GM18870 (cell line): ENCODE results near the gene NECTIN4.
"Not testable (repeated sequence)": the region's sequence is repeated elsewhere in the genome, so short reads cannot be mapped to it uniquely, and the experiment has no call there.

Experiments
- ATAC-seq: cut with Tn5 transposase; IDR thresholded peaks from one replicate; pipeline ENCODE4 v1.9.1; 2021; ENCODE audit warnings: moderate library complexity; ENCODE audit not compliant: unreplicated experiment

NECTIN4 gene

GRCh38 chr1:161033751-161034150 is 55.6 kb downstream of the NECTIN4 start:
- ATAC-seq = no peak

DNA sequence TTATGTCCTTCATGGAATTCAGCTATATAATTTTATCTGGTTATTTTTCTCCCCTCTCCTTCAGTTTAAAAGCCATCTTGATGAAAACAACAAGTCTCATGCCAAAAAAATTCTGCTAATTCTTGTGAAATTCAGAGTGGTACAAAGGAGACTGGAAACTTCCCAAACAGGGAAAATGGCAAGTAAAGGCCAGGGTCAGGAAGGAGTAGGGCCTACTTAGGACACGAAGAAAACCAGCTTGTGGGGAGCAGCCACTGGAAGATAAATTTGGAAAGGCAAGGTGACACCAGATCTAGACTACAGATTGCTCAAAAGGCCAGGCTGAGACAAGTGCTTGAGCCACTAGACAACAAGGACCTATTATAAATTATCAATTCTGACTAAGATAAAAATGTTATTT is 56.9 kb downstream of the NECTIN4 start:
- no peak for ATAC-seq

DNA sequence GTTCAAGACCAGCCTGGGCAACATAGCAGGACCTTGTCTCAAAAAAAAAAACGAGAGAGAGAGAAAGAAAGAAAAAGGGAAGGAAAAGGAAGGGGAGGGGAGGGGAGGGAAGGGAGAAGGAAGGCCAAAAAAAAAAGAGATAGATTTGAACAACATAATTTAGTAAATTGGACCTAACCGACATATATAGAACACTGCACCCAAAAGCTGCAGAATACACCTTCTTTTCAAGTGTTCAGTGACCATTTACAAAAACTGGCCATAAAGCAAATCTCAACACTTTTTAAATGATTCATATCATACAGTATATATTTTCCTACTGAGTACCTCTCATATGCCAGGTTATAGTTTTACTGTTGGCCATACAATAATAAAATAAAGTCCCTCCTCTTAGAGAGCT is 57.5 kb downstream of the NECTIN4 start:
- no peak for ATAC-seq

DNA sequence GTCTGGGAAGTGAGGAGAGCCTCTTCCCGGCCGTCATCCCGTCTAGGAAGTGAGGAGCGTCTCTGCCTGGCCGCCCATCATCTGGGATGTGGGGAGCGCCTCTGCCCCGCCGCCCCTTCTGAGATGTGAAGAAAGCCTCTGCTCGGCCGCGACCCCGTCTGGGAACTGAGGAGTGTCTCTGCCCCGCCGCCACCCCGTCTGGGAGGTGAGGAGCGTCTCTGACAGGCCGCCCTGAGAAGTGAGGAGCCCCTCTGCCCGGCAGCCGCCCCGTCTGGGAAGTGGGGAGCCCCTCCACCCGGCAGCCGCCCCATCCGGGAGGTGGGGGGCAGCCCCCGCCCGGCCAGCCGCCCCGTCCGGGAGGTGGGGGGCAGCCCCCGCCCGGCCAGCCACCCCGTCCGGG is 59.9 kb downstream of the NECTIN4 start:
- not testable (repeated sequence) for ATAC-seq

- ATAC-seq = not testable (repeated sequence)
Observed at GRCh38 chr1:161026954-161027353, 62.4 kb downstream of the NECTIN4 start.

GRCh38 chr1:161022432-161022831 is 66.9 kb downstream of the NECTIN4 start:
- ATAC-seq = not testable (repeated sequence)

DNA sequence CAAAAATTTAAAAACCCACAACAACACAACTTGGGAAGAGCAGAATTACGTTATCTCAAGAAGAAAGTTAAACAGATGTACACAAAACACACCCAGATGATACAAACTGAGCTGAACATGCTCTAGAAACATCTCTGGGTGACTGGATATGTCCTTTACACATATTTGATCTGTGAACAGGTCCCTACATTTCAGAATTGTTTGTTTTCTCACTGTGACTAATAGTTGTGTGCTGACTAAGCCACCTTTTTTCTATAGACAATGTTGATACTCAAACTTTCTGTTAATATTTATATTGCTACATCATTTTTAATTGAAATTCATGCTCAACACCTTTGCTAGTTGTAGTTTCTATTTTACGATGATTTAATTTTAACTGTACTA is 67.4 kb downstream of the NECTIN4 start:
- ATAC-seq = no peak

DNA sequence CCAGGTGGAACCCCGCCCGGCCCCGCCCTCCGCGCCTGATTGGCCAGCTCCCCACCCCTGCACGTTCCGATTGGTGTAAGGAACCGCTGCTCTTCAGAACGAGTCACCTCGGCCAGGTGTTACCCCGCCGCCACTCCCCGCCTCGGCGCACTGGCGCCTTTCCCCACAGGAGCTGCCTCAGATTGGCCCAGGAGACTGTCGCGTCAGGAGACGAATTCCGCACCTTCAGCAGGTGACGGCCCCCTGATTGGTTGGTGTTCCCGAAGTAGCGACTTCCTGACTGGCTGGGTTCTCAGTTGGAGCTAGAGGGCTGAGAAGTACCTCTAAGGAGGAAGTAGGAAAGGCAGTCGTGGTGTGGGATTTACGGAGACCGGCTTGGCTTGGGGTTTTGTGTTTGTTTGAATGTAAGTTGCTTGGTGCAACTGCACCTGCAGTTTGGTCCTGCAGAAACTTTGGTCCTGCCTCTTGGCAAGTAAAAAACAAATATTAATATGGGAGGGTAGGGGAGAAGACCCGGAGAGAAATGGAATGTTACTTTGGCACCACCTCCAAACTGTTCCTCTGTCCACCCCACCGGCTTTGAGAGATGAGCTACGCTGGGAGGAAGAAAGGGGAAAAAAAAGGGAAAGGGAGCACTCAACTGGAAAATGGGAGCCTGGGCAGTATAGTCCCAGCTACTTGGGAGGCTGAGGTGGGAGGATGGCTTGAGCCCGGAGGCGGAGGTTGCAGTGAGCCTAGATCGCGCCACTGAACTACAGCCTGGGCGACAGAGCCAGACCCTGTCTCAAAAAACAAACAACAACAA is 68.0 kb downstream of the NECTIN4 start:
- ATAC-seq = peak; percentile 70
